Tibial artery (tissue), 4 donors: ENCODE measurements around the gene OPN4.

Experiments
- DNase-seq, 2 donors: peaks; one replicate each; pipeline ENCODE4 v3.0.0-alpha.2; 2019
- H3K27ac ChIP-seq, 2 donors: fragments of 200-600 bp; sonication (generic) in 1 of 2; 1 replicate in 1 of 2; 2 replicates in 1 of 2; pipeline ENCODE4 v1.5.1; 2018 to 2019; ENCODE audit warnings: mild to moderate bottlenecking in 1 of 2
- H3K27me3 ChIP-seq, 2 donors: fragments of 200-600 bp; sonication (generic) in 1 of 2; one replicate each; pipeline versions ENCODE4 v1.5.1 to v1.6.0; 2016 to 2019
- H3K36me3 ChIP-seq, 3 donors: fragments of 200-600 bp; sonication (generic) in 2 of 3; one replicate each; pipeline ENCODE4 v1.5.1; 2016 to 2019; ENCODE audit warnings: mild to moderate bottlenecking in 2 of 3
- H3K4me1 ChIP-seq, 4 donors: fragments of 200-600 bp; sonication (generic) in 2 of 4; 1 replicate in 3 of 4; 2 replicates in 1 of 4; pipeline ENCODE4 v1.5.1; 2016 to 2019
- H3K4me3 ChIP-seq, 2 donors: fragments of 200-600 bp; sonication (generic) in 1 of 2; 1 replicate in 1 of 2; 2 replicates in 1 of 2; pipeline ENCODE4 v1.5.1; 2018 to 2019; ENCODE audit warnings: mild to moderate bottlenecking in 2 of 2
- H3K9me3 ChIP-seq, 3 donors: fragments of 200-600 bp; sonication (generic) in 1 of 3; one replicate each; pipeline ENCODE4 v1.5.1; 2016 to 2019
- intact Hi-C: fragments of 100-400 bp; cut with DNase I; formaldehyde crosslinking; loops from one replicate; pipeline ENCODE4 v1.15.0; 2023; ENCODE audit warnings: low total_unique reads
- TF ChIP-seq, protein P1 (sequence below), 2 experiments: fragments of 200-600 bp in 1 of 2; fragments of 450-650 bp in 1 of 2; IDR thresholded peaks; one replicate each; pipeline ENCODE4 v1.5.1; 2017 to 2019; ENCODE audit warnings: antibody characterized with exemption in 2 of 2, mild to moderate bottlenecking in 1 of 2, moderate library complexity in 1 of 2

Gene OPN4

DNA sequence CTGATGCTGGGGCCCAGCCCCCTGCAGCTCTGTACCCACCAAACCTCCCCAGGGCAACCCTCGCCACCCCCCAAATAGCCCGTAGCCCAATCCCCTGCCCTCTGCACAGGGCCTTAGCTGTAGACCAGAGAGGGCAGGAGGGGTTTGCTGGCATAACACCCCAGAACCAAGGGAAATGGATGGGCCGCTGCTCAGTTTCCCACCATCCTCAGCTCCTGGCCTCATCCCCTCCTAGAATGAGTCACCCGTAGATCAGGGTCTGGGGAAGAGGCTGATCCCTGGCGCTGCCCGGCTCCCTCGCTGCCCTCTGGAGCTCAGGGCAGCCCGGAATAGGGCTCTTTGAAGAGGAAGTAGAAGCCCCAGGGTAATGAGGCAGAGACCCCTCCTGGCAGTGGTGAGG is 45.2 kb downstream of the OPN4 start:
- Histone ChIP-seq H3K4me3 (no peak overlapping the region), H3K27me3 (no peaks in the 10 kb centered on the region), H3K9me3 (no peaks in the 10 kb centered on the region), H3K36me3 (peaks cover 43 to 83% (median 79%) of the 10 kb centered on the region in 3 donors), H3K4me1 (peaks cover 0 to 7% (median 0%) of the 10 kb centered on the region in 4 donors), H3K27ac (peak overlapping the region; percentile 46 to 59)
- intact Hi-C loops, result loop anchor here (10.0 kb wide), 1 partner anchor 395 kb away; the partner anchor contains the start of genes GLUD1 and SHLD2
- TF ChIP-seq, protein P1, sequence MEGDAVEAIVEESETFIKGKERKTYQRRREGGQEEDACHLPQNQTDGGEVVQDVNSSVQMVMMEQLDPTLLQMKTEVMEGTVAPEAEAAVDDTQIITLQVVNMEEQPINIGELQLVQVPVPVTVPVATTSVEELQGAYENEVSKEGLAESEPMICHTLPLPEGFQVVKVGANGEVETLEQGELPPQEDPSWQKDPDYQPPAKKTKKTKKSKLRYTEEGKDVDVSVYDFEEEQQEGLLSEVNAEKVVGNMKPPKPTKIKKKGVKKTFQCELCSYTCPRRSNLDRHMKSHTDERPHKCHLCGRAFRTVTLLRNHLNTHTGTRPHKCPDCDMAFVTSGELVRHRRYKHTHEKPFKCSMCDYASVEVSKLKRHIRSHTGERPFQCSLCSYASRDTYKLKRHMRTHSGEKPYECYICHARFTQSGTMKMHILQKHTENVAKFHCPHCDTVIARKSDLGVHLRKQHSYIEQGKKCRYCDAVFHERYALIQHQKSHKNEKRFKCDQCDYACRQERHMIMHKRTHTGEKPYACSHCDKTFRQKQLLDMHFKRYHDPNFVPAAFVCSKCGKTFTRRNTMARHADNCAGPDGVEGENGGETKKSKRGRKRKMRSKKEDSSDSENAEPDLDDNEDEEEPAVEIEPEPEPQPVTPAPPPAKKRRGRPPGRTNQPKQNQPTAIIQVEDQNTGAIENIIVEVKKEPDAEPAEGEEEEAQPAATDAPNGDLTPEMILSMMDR (IDR thresholded peaks at IDR 0.05), result no peak
- DNase-seq, result no peak

DNA sequence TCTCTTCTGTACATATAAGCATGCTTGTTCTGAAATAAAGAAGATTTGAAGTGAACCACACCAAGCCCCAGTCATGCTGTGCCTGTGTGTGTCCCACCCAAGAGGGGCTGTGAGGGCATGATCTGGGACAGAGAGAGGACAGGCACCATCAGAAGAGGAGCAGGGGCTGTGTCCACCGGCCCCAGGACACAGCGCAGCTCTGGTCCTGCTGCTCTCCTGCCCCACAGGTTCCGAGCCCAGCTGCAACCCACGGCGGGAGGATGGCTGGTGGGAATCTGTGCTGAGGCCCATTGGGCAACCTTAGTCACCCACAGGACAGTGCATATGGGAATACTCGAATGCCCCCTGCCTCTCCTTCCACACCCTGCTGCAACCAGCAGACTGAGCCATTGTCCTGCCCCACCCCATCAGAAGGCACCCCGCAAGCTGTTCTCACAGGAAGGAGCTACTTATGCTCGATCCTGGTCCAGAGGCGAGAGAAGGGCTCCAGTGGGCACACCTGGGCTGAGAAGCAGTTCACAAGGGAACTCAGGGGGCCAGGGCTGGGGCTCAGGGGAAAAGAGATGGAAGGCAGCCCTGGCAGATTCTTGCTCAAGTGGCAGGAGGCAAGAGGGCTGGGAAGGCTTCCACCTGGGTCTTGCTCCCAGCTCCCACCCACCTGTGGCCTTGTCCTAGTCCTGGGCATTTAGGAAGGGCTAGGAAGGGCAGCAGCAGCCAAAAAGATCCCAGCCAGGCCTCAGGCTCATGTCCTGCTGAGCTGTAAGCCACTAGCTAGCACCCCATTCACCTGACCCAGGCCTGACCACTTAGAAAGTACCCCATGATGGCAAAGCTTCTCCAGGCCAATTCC is 45.9 kb downstream of the OPN4 start:
- Histone ChIP-seq H3K27me3 (no peaks in the 10 kb centered on the region), H3K4me1 (peaks cover 0 to 7% (median 0%) of the 10 kb centered on the region in 4 donors), H3K27ac (peak overlapping the region; percentile 46 to 59), H3K9me3 (no peaks in the 10 kb centered on the region), H3K4me3 (no peak overlapping the region), H3K36me3 (peaks cover 36 to 77% (median 73%) of the 10 kb centered on the region in 3 donors)
- intact Hi-C loops, result loop anchor here (10.0 kb wide), 1 partner anchor 395 kb away; the partner anchor contains the start of genes GLUD1 and SHLD2
- no peak for DNase-seq
- TF ChIP-seq, protein P1 (IDR thresholded peaks at IDR 0.05), result no peak

DNA sequence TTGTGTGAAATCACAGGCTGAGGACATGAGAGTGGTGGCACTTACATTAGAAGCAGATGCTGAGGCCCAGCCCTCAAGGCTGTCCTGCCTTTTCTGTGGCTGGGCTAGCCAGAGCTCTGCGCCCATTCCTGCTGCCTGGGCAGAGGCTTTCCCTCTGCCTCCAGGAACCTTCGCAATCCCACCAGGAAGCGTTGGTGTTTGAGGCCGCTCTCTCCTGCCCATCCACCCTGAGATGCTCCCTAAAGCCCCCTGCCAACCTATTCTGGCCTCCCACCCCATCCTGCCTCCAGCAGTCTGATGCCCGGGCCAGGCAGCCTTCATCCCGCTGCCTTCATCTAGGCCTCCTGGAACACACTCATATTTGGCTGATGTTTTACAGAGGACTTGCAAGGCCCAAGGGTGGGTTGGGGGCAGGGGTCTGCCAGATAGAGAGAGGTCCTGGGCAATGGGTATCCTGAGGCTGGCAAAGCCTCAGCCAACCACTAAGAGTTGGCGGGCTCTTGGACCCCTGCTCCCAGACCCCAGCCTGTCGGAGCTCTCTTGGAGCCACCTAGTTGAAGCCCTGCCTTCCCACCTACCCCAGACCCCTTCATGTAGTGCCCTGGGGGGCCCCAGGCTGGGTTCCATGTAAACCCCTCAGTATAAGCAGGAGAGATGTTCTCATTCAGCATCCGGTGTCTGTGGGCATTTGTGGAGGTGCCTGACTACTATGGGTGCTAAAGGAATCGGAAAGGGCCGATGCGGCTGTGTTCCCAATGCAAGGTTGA is 46.7 kb downstream of the OPN4 start:
- Histone ChIP-seq H3K4me1 (peaks cover 0 to 7% (median 0%) of the 10 kb centered on the region in 4 donors), H3K27me3 (no peaks in the 10 kb centered on the region), H3K36me3 (peaks cover 32 to 69% (median 66%) of the 10 kb centered on the region in 3 donors), H3K27ac (peak overlapping the region; percentile 46 to 59), H3K4me3 (no peak overlapping the region), H3K9me3 (no peaks in the 10 kb centered on the region)
- intact Hi-C loops, result no loop called here
- TF ChIP-seq, protein P1 (IDR thresholded peaks at IDR 0.05), result no peak
- DNase-seq, result no peak

DNA sequence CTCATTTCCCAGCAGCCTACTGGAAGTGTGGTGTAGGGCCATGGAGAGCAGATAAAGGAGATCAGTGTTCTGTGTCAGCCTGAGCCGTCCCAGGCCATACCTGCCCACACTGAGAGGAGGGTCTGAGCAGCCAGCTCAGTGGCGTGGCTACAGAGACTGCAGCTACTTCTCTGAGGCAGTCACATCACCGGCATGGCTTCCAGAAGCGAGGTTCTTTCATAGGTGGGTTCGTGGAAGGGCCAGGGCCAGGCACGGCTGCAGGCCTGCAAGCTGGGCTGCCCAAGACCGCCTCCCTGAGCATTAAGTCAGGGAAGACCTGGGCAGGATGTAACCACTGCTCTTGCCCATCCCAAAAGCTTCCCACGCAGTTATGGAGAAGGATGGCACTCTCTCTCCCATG is 48.8 kb downstream of the OPN4 start:
- TF ChIP-seq, protein P1 (IDR thresholded peaks at IDR 0.05), result no peak
- no peak for DNase-seq
- intact Hi-C loops, result no loop called here

DNA sequence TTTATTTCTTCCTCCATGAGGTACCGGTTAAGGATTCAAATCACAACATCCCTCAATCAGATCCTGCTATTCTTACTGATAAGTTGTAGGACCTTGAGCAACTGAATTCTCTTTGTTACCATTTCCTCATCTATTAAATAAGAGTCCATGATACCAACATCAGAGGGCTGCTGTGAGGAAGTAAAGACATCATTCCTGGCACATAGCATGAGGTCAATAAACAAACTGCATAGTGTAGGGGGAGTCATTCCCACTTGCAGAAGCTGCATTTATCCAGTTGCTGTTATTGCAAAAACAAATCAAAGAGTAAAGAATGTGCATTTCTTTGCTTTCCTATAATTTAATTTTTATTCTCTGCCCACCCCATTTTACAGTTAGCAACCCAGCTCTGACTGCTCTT is 50.8 kb downstream of the OPN4 start:
- DNase-seq, result no peak
- H3K27ac ChIP-seq, result peak overlapping the region in 1 of 2 donors; percentile 96
- H3K4me1 ChIP-seq, result peaks cover 0 to under 1% (median 0%) of the 10 kb centered on the region in 4 donors
- H3K36me3 ChIP-seq, result peaks cover 33 to 68% (median 50%) of the 10 kb centered on the region in 3 donors
- TF ChIP-seq, protein P1 (IDR thresholded peaks at IDR 0.05), result no peak
- no peaks in the 10 kb centered on the region for H3K27me3 ChIP-seq
- no peak overlapping the region for H3K4me3 ChIP-seq
- no peaks in the 10 kb centered on the region for H3K9me3 ChIP-seq
- intact Hi-C loops, result no loop called here

More for the DNA sequence above, 48.8 kb downstream of the OPN4 start:
- Histone ChIP-seq H3K27ac (no peak overlapping the region), H3K4me1 (peaks cover 0 to 7% (median 0%) of the 10 kb centered on the region in 4 donors), H3K27me3 (no peaks in the 10 kb centered on the region), H3K9me3 (no peaks in the 10 kb centered on the region), H3K36me3 (peaks cover 42 to 68% (median 66%) of the 10 kb centered on the region in 3 donors), H3K4me3 (no peak overlapping the region)
